Raji (cell line): Measurements from ENCODE around the gene SLC45A1.

Experiments used
- POLR2A ChIP-seq: IDR thresholded peaks from 2 replicates; pipeline ENCODE4 v1.6.1; 2011; ENCODE audit warnings: low read depth, low read length, control low read depth; ENCODE audit not compliant: insufficient read depth

SLC45A1 gene

DNA sequence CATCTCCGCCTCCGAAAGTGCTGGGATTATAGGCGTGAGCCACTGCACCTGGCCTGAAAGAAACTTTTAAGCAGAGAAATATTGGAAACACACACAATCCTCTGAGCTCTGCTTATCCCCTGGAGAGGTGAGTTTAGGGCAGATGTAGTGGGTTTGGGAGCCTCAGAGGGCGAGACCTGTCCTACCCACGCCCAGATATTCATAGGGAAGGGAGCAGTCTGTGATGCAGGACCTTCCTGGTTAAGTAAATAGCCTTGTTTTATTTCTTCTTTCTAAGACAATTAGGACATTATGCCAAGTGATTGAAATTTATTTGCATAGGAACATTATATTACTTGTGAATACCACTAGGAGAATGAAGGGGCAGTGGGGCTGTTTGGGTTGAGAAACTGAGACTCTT lies 18.0 kb upstream of the SLC45A1 start:
- TF ChIP-seq POLR2A = no peak

- no peak for TF ChIP-seq POLR2A
Measured at GRCh38 chr1:8302081-8302956, 15.6 kb upstream of the SLC45A1 start.

DNA sequence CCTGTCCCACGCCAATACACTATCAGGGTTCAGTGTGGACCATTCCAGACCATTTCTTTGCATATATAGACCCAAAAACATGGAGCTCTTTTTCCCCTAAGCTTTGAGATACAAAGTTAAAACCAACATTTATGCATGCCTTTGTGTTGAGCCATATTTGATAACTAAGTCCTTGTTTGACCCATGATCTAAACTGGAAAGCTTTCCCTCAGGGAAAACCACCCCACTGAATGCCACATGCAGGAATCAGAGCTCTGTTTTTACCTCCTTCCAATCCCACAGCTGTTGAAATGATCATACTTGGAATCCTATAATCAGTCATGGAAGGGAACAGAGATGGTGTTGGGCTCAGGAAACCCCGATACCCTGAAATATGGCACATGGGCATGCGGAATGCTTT lies 14.8 kb upstream of the SLC45A1 start:
- TF ChIP-seq POLR2A = no peak

DNA sequence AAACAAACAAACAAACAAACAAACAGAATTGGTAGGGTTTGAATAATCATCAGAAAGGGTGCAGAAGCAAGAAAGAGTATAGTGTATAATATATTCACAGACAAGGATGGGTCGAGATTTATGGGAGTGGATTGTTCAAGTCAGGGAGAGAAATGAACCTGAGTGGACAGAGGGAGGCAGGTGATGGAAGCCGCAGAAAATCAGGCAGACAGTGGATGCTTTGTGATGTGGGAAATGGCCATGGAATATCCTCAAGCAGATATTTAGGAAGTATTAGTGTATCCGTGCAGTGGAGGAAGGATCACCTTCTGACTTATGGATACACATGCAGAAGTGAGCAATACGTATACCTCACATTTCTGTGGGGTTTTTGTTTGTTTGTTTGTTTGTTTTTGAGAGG lies 14.0 kb upstream of the SLC45A1 start:
- no peak for TF ChIP-seq POLR2A

- no peak for TF ChIP-seq POLR2A
Measured at GRCh38 chr1:8307628-8308027, 10.3 kb upstream of the SLC45A1 start.

GRCh38 chr1:8311068-8311718 lies 6.7 kb upstream of the SLC45A1 start:
- TF ChIP-seq POLR2A = no peak

- TF ChIP-seq POLR2A = no peak
Measured at GRCh38 chr1:8312235-8313218, 5.4 kb upstream of the SLC45A1 start.

- TF ChIP-seq POLR2A = no peak
Measured at GRCh38 chr1:8313231-8313630, 4.7 kb upstream of the SLC45A1 start.

GRCh38 chr1:8314346-8315280 lies 3.3 kb upstream of the SLC45A1 start:
- no peak for TF ChIP-seq POLR2A

GRCh38 chr1:8315573-8316475 lies 2.1 kb upstream of the SLC45A1 start:
- TF ChIP-seq POLR2A = no peak

GRCh38 chr1:8318436-8318835 lies 522 bp downstream of the SLC45A1 start:
- no peak for TF ChIP-seq POLR2A

DNA sequence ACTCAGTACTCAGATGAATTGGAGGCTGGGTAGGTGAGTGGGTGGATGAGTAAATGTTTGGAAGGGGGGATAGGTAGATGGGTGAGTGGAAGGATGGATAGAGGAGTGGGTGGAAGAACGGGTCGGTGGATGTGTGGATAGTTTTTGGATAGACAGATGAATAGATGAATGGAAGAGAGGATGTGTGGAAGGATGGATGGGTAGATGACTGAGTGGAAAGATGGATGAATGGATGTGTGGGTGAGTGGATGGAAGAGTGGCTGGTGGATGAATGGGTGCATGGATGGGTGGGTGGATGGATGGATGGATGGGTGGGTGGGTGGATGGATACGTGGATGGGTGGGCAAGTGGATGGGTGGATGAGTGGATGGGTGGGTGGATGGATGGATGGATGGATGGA lies 3.7 kb downstream of the SLC45A1 start:
- TF ChIP-seq POLR2A = no peak

DNA sequence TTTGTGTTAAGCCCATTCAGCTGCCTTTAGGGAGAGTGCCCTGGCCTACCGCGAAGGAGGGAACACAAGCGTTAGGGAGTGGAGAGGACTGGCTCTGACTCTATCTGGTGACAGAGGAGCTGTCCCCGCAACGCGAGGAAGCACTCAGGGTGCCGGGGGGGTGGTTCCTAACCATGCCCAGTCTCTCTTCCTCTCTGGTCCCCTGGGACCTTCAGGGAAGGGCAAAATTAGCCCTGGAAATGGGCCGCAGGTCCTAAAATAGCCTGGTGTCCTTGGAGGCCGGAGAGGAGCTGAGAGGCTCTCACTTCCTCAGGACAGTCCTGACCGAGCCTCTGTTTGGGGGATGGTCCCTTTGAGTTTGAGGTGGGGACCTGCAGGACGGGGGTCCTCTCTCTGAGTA lies 5.8 kb downstream of the SLC45A1 start:
- TF ChIP-seq POLR2A = no peak
